DOHH2 (cell line): ENCODE data around the gene PMP22.

Experiments used
- H3F3A ChIP-seq: fragments of 200-600 bp; sonication (generic), shearing (Covaris generic); 2 replicates; pipeline ENCODE4 v1.6.0; 2016; ENCODE audit warnings: antibody characterized with exemption, mild to moderate bottlenecking; ENCODE audit not compliant: control insufficient read depth, insufficient read depth
- H3K27ac ChIP-seq: fragments of 200-600 bp; sonication (generic); 2 replicates; pipeline ENCODE4 v1.5.1; 2014; ENCODE audit warnings: low read depth, mild to moderate bottlenecking, low read length, moderate library complexity
- H3K27me3 ChIP-seq: fragments of 200-600 bp; sonication (generic); 2 replicates; pipeline ENCODE4 v1.6.1; 2014; ENCODE audit warnings: mild to moderate bottlenecking, low read length, mixed read lengths; ENCODE audit not compliant: control insufficient read depth
- H3K36me3 ChIP-seq: fragments of 200-600 bp; sonication (generic); 2 replicates; pipeline ENCODE4 v1.6.1; 2014; ENCODE audit warnings: mild to moderate bottlenecking, low read length, moderate library complexity, mixed read lengths; ENCODE audit not compliant: control insufficient read depth
- H3K4me1 ChIP-seq: fragments of 200-600 bp; sonication (generic); 2 replicates; pipeline ENCODE4 v1.6.1; 2014; ENCODE audit warnings: mild to moderate bottlenecking, low read length, mixed read lengths; ENCODE audit not compliant: control insufficient read depth
- H3K4me2 ChIP-seq: fragments of 200-600 bp; sonication (generic); 2 replicates; pipeline ENCODE4 v1.6.0; 2014; ENCODE audit warnings: mild to moderate bottlenecking, low read length, moderate library complexity
- H3K4me3 ChIP-seq: fragments of 200-600 bp; sonication (generic); 2 replicates; pipeline ENCODE4 v1.5.1; 2014; ENCODE audit warnings: mild to moderate bottlenecking, low read length, mixed read lengths
- H3K79me2 ChIP-seq: fragments of 200-600 bp; sonication (generic); 2 replicates; pipeline ENCODE4 v1.6.1; 2014; ENCODE audit warnings: mild to moderate bottlenecking, low read length, mixed read lengths; ENCODE audit not compliant: control insufficient read depth
- H3K9me2 ChIP-seq: fragments of 200-600 bp; sonication (generic); replicated peaks from 2 replicates; pipeline ENCODE4 v1.6.1; 2014; ENCODE audit warnings: mild to moderate bottlenecking, low read length, mixed read lengths; ENCODE audit not compliant: control insufficient read depth
- H3K9me3 ChIP-seq: fragments of 200-600 bp; sonication (generic); 2 replicates; pipeline ENCODE4 v1.6.1; 2014; ENCODE audit warnings: antibody characterized with exemption, low read length, mixed read lengths; ENCODE audit not compliant: control insufficient read depth, insufficient read depth
- H4K20me1 ChIP-seq: fragments of 200-600 bp; sonication (generic); 2 replicates; pipeline ENCODE4 v1.6.0; 2014; ENCODE audit warnings: low read depth, mild to moderate bottlenecking, antibody characterized with exemption, low read length, moderate library complexity; ENCODE audit not compliant: control insufficient read depth, insufficient read depth
- EZH2phosphoT487 ChIP-seq: fragments of 200-600 bp; sonication (generic); IDR thresholded peaks from 2 replicates; pipeline ENCODE4 v1.6.1; 2017; ENCODE audit warnings: borderline replicate concordance, mild to moderate bottlenecking, antibody characterized with exemption, low read length, moderate library complexity, mixed read lengths
- TF ChIP-seq, protein P1 (sequence below): fragments of 200-600 bp; sonication (generic); IDR thresholded peaks from one replicate; pipeline ENCODE4 v1.5.1; 2014; ENCODE audit warnings: antibody characterized with exemption, mild to moderate bottlenecking, low read depth, low read length; ENCODE audit not compliant: poor library complexity, severe bottlenecking

PMP22 gene

DNA sequence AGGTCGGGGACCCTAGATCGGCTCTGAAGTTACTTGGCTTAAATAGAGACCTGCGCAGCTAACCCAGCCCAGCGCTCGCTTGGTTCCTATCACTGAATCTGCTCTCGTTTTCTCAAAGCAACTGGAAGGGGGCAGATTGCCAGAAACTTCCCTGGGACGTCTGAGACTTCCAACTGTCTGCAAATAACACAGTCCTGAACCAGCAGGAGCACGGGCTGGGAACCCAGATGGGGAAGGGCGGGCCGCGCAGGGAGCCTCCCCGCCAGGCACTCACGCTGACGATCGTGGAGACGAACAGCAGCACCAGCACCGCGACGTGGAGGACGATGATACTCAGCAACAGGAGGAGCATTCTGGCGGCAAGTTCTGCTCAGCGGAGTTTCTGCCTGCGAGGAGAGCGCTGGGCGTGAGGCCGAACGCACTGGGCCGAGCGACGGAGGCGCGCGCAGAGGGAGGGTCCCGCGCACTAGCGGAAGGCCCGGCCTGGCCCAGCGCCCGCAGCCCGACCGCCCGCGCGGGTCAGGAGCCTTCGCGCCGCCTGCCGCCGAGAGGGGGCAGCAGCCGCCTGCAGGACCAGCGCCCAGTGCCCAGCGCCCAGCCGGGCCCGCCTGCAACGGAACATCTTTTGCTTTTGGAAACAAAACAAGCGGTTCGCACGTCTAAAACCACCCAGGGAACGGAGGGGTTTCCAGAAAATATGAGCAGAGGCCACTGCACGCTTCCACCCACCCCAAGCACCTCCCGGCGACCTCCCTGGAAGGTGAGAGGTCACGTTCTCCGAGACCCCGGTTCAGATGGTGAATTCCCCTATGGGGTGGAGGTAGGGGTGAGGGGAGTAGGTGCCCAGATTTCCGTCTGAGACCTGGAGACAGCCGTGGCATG, 4.5 kb downstream of the PMP22 start:
- no peaks in the 10 kb centered on the region for H4K20me1 ChIP-seq
- no peaks in the 10 kb centered on the region for H3K36me3 ChIP-seq
- H3K79me2 ChIP-seq = no peaks in the 10 kb centered on the region
- H3F3A ChIP-seq = no peaks in the 10 kb centered on the region
- peaks cover 12% of the 10 kb centered on the region for H3K27me3 ChIP-seq
- H3K27ac ChIP-seq = no peak overlapping the region
- H3K4me3 ChIP-seq = no peak overlapping the region
- peak overlapping the region; percentile 27 for H3K4me2 ChIP-seq
- H3K9me2 ChIP-seq = no peaks in the 10 kb centered on the region
- H3K9me3 ChIP-seq = no peaks in the 10 kb centered on the region
- H3K4me1 ChIP-seq = peaks cover 3% of the 10 kb centered on the region
- TF ChIP-seq, protein P1, sequence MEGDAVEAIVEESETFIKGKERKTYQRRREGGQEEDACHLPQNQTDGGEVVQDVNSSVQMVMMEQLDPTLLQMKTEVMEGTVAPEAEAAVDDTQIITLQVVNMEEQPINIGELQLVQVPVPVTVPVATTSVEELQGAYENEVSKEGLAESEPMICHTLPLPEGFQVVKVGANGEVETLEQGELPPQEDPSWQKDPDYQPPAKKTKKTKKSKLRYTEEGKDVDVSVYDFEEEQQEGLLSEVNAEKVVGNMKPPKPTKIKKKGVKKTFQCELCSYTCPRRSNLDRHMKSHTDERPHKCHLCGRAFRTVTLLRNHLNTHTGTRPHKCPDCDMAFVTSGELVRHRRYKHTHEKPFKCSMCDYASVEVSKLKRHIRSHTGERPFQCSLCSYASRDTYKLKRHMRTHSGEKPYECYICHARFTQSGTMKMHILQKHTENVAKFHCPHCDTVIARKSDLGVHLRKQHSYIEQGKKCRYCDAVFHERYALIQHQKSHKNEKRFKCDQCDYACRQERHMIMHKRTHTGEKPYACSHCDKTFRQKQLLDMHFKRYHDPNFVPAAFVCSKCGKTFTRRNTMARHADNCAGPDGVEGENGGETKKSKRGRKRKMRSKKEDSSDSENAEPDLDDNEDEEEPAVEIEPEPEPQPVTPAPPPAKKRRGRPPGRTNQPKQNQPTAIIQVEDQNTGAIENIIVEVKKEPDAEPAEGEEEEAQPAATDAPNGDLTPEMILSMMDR = peak; percentile 62
- no peak for TF ChIP-seq EZH2phosphoT487

DNA sequence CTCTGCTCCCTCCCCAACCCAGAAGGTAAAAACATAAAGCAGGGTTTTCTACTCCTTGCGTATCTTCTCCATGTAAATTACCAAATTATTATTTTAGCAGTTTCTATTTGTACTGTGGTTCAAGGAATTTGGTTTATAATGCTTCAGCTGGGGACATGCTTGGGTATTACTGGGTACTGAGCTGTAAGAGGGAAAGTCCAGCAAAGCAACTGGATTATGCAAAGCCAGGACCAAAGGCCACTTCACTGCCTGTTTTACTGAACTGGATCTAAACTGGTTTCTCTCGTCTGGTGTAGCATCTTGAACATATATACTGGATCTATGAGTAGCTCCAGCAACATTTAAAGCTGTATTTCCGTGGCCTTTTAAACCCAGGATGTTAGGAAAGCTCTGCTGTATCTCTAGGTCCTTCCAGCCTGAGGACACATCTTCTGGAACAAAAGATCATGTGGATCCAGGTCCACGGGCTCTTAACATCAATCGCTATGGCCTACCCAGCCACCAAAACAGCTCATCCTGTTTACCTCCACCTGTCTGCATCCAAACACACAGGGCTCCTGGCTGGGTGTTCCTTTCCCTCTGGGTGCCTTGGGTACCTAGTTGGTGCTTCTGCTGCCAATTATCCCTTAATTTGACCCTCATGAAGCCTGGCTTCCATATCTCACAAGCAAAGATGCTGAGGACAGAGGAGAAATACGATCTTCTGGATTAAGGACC, 7.2 kb downstream of the PMP22 start:
- TF ChIP-seq, protein P1 = no peak
- no peak for TF ChIP-seq EZH2phosphoT487
- Histone ChIP-seq H3K9me3 (no peaks in the 10 kb centered on the region), H3K4me1 (peaks cover 3% of the 10 kb centered on the region), H3K36me3 (no peaks in the 10 kb centered on the region), H3K4me2 (no peak overlapping the region), H3K4me3 (no peak overlapping the region), H3K79me2 (no peaks in the 10 kb centered on the region), H3K27me3 (peaks cover 12% of the 10 kb centered on the region), H3K9me2 (no peaks in the 10 kb centered on the region), H3K27ac (no peak overlapping the region), H4K20me1 (no peaks in the 10 kb centered on the region), H3F3A (no peaks in the 10 kb centered on the region)

DNA sequence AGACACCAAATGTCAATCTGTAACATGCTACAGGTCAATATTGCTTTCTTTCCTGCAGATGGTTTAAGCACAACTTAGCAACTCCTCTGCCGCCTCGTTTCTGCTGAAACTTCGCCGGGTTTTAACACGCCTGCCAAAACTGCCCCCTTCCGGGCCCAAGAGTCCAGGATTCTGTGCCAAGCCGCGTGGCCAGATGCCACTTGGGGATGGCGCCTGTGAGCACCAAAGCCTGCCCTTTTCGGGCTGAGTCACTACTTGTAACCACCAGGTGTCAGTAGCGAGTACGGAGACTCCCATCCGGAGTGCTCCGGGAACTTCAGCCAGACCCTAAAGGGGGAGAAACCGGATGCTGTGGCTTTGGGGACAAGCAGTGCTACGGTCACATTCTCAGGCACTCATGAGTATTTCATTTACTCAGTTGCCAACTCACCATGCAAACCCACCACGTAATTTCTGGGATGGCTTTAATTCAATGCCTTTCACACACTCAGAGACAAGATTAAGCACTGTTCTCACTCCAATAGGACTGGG, 7.8 kb downstream of the PMP22 start:
- no peak for TF ChIP-seq EZH2phosphoT487
- TF ChIP-seq, protein P1 = peak; percentile 90
- no peaks in the 10 kb centered on the region for H3K36me3 ChIP-seq
- no peaks in the 10 kb centered on the region for H3K79me2 ChIP-seq
- peaks cover 3% of the 10 kb centered on the region for H3K4me1 ChIP-seq
- H3K9me2 ChIP-seq = no peaks in the 10 kb centered on the region
- no peaks in the 10 kb centered on the region for H3F3A ChIP-seq
- no peak overlapping the region for H3K4me3 ChIP-seq
- H3K4me2 ChIP-seq = no peak overlapping the region
- peaks cover 12% of the 10 kb centered on the region for H3K27me3 ChIP-seq
- no peaks in the 10 kb centered on the region for H4K20me1 ChIP-seq
- no peaks in the 10 kb centered on the region for H3K9me3 ChIP-seq
- no peak overlapping the region for H3K27ac ChIP-seq
